Suprapubic skin (tissue), 4 donors: Measurements from ENCODE around the gene PVRIG.

Experiments
- CTCF ChIP-seq, 2 donors: fragments of 200-600 bp in 1 of 2; fragments of 450-650 bp in 1 of 2; sonication (generic) in 1 of 2; IDR thresholded peaks; one replicate each; pipeline ENCODE4 v1.5.1; 2016 to 2019; ENCODE audit warnings: antibody characterized with exemption in 2 of 2, mild to moderate bottlenecking in 1 of 2, moderate library complexity in 1 of 2
- EP300 ChIP-seq: sonication (generic); formaldehyde crosslinking; IDR thresholded peaks from one replicate; pipeline ENCODE4 v1.6.1; 2017; ENCODE audit warnings: antibody characterized with exemption
- POLR2A ChIP-seq, 2 donors: fragments of 450-650 bp; IDR thresholded peaks; one replicate each; pipeline ENCODE4 v1.6.1; 2017; ENCODE audit warnings: antibody characterized with exemption in 2 of 2, mild to moderate bottlenecking in 2 of 2, moderate library complexity in 2 of 2
- POLR2AphosphoS5 ChIP-seq, 3 donors: sonication (generic); formaldehyde crosslinking; IDR thresholded peaks; one replicate each; pipeline ENCODE4 v1.6.1; 2017; ENCODE audit warnings: antibody characterized with exemption in 3 of 3

- TF ChIP-seq CTCF (IDR thresholded peaks at IDR 0.05) (no peak), POLR2AphosphoS5 (IDR thresholded peaks at IDR 0.05) (no peak), POLR2A (IDR thresholded peaks at IDR 0.05) (no peak), EP300 (no peak)
Measured at GRCh38 chr7:100191775-100192174, 28.0 kb upstream of the PVRIG start.
